CD4-positive, alpha-beta T cell treated with Interleukin-15 for 4 hours (primary cell): ENCODE results near the gene CAMK2A.

Source experiments
- DNase-seq: peaks from one replicate; pipeline ENCODE4 v3.0.0-alpha.2; 2020; ENCODE audit warnings: low spot score

The CAMK2A gene

DNA sequence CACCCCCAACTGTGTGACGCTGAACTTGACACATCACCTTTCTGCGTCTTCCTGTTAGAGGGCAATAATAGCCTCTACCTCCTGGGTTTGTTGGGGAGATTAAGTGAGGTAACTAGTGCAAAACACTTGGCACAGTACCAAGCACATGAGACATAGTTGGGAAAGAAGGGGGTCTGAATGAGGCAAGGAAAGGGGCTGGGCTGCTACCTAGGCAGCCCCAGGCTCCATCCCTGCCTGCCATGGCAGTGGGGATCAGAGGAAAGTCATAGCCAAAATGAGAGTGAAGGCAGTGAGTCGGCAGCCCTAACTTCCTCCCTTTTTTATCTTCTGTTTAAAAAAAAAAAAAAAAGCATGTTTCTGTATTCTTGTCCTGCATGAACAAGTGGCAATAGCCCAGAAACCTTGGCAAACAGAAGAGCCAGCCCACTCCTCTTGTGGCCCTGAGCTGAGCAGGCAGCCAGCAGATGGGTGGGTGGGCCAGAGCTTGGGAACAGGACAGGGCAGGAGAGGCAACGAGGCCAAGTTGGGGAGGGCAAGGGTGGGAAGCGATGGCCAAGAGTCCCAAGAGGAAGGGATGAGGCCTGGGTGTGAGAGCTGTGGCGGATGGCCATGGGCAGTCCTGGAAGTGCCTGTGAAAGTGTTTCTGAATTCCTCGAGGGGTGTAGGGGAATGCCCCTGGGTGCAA, 11.4 kb downstream of the CAMK2A start:
- no peak for DNase-seq

DNA sequence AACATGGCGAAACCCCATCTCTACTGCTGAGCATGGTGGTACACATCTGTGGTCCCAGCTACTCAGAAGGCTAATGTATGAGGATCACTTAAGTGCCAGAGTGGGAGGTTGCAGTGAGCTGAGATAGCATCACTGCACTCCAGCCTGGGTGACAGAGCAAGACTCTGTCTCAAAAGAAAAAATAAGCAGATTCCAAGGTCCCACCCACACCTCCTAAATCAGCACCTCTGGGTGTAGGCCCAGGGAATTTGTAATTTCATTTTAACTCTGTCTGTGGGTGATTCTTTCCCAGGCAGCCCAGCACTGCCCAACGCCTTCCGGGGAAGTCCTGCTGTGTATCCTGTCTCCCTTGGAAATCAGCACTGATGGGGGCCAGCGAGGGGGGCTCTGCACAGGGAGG, 12.5 kb downstream of the CAMK2A start:
- no peak for DNase-seq

DNA sequence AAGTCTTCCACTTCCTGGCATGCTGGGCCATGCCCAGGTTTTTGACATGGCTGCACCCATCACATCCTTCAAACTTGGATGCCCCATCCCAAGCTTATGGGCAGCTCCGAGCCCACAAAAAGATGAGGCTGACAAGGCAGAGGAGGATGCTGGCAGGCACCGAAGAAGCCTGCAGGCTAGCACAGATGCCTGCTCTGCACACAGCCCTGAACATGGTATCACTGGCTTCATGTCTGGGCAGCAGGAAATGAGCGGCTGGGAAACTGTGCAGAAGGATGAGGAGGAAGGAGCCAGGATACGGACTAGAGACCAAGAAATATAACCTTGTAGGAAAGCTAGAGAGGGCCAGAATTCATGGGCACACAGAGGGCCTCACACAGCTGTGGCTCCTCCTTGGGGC, 14.8 kb downstream of the CAMK2A start:
- no peak for DNase-seq

DNA sequence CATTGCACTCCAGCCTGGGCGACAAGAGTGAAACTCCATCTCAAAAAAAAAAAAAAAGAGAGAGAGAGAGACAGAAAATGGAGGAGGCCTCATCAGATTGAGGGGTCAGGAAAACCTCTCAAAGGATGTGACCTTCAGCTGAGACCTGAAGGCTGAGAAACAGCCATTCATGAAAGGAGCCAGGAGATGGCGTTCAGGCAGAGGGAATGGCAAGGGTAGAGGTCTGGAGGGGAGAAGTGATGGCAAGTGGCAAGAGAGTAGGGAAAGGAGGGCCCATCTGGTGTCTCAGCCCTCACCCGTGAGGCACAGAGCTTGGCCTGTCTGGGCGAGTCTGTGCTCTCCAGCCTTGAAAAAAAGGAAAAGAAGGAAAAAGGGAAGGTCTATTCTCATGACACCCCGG, 17.0 kb downstream of the CAMK2A start:
- DNase-seq, result no peak

DNA sequence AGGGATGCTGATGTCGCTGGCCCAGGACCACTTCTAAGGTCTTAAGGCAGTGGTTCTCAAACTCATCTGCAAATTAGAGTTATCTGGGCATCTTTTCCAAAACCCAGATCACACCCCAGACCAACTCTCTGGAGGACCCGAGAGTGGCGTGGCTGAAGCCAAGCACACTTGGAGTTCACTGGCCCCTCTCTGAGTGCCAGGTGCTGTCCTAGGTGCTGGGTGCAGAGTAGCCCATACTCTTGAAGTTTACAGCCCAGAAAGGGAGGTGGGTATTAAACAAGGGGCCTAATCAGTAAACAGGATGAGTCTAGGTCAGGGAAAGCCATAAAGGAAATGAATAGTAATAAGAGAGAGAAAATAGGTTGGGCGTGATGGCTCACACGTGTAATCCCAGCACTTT, 17.6 kb downstream of the CAMK2A start:
- DNase-seq, result no peak

DNA sequence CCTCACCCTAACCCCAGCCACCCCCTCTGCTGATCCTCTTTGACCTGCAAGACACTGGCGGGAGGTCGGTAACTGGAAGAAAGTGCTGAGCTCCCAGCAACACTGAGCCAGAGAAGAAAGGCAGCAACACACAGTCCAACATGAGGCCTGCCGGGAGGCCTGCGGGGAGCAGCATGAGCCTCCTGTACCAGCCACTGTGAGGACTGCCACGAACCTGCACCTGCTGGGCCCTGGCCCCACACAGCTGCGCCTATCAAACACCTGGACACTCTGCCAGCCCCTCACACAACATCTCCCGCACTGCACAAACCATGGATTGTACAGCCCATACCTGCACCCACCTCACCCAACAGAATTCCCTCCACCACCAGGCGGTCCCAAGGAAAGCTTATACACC, 18.3 kb downstream of the CAMK2A start:
- no peak for DNase-seq

DNA sequence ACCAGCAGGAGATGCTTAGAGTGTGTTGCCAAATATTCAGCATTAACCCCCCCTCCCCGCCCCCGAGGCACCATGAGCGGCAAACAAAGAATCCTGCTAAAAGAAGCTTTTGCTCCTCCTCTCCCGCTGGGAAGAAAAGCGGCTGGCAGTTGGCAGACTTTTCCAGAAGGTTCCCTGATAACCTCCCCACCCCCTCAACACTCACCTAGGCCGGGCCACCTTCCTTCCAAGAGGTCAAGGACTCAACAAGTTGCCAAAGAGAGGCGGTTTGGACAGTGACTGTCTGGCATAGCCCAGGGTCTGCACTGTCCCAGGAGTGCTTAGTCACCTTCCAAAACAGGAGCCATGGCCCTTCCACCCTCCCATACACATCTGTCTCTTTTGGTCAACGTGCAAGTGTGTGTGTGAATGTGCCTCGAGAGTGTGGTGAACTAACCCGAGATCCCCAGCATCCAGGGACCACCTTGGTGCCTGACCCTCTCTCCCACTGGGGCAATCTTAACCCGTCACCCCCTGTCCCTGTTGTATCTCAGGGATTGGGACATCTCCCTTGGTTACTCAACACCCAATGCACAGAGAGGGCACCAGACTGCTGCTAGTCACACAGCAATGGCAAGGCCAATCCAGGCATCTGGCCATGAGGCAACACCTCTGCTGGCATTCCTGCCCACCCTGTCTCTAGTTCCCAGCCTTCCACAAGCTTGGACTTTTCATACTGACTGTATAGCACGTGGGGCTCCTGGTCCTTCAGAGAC, 18.9 kb downstream of the CAMK2A start:
- no peak for DNase-seq

DNA sequence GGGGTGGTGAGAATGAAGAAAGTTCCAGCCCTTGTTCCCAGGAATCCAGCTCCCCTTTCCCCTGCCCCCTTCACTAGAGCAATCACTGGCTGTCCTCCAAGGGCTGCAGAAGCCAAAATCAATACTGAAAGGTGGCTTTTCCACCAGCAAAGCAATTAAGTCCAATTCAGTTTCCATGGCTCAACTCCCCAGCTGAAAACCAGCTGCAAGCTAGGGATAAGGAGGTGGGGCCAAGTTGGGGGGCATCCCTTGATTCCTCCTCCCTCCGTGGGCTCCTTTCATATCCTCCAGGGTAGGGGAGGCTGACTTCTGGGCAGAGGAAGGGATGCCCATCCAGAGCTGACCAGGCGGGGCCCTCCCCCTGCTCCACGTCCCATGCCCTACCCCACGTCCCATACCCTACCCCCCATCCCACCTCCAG, 22.7 kb downstream of the CAMK2A start:
- no peak for DNase-seq

DNA sequence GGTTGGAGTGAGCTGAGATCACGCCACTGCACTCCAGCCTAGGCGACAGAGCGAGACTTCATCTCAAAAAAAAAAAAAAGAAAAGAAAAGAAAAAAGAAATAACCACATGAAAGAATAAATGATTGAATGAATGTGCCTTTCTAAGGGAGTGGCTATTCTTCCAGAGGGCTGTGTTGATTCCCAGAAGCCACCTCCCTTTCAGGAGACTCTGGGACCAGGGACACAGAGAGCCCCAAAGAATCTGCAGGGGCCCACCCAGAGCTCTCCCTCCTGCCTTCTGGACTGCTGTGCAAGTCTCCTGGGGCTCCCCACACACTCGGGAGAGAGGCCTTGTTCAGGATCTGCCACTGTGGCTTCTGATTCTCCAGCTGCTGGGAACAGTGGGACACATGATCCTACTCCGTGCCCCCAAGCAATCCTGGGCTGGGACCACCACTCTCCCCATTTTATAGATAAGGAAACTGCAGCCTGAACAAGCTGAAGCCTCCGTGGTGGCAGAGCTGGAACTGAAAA, 23.6 kb downstream of the CAMK2A start:
- DNase-seq, result no peak

DNA sequence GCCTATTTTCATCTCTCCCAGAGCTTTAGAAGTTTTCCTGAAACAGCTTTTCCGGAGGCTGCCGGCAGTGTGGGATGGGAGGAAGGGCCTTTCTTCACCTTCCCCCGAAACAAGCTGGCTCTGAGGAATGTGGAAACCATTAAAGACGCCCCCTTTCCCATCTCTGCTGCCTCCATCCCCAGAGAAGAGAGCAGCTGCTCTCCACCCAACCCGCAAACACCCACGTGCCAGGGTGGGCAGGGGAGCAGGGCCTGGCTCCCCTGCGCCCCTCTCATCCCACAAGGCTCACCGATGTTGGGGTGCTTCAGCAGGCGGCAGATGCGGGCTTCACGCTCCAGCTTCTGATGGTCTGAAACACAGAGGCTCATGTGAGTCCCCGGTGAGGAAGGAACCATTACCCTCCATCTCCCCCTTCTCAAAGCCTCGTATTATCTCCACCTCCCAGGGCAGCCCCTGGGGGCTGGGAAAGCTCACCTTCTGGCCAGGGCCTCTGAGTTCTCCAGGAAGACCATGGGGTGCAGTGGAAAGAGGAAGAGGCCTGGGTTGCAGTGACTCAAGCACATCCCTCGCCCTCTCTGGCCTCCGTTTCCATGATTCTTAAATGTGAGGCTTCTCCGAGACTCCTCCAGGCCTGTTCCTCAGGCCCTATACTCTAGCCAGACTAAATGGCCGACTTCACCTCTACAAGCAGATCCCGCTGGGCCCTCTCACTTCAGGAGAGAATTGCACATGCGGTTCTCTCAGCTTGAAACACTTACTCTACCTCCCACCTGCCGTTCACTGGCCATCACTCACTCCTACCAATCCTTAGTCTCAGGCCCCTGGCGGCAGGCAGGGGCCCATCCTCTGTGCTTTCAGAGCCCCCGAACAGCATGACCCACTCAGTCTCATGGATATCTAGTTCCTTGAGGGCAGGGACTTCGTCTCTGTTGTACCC, 24.6 kb downstream of the CAMK2A start:
- DNase-seq, result no peak

DNA sequence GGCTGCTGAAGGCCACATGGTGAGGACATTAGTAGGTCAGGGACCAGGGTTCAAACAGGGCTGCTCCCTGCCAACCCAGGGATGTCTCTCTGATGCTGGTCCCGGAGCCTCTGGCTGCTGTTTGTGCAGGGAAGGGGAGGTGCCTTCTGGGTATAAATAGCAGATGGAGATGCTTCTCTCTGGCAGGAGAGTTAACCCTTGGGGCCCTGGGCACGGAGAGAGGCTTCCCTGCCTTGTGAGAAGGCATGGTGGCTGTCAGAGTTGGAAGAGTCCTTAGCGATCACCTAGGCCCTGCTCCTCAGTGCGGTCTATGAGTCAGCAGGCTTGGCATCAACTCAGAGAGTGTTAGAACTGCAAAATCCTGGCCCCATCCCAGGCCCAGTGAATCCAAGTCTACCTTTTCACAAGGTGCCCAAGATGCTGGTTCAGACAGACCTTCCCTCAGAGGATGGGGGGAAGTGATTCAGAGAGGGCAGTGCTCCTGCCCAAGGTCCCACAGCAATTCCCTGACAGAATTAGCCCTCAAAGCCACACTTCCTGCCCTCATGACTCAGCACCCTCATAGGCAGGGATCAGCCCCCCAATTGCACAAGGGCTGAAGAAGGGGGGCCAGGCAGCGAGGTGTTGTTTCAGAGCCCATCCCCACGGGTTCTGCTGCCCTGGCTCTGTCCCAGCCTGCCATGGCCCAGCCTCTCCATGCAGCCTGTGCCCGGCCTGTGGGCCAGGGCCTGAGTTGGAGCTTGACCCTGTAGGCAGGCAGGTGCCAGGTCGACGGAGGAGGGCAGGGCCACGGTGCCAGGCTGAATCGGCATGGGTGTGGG, 25.6 kb downstream of the CAMK2A start:
- no peak for DNase-seq

DNA sequence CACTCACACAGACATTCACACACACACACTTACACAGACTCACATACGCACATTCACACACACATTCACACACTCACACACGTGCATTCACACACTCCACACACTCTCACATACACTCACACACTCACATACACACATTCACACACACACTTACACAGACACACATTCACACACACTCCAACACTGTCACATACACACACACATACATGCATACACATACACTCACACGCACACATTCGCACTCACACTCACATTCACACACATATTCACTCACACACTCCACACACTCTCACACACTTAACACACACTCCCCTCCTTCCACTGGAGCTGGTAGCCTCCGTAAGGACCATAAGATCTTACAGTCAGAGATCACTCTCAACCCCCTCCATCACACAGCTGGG, 26.2 kb downstream of the CAMK2A start:
- DNase-seq, result no peak

DNA sequence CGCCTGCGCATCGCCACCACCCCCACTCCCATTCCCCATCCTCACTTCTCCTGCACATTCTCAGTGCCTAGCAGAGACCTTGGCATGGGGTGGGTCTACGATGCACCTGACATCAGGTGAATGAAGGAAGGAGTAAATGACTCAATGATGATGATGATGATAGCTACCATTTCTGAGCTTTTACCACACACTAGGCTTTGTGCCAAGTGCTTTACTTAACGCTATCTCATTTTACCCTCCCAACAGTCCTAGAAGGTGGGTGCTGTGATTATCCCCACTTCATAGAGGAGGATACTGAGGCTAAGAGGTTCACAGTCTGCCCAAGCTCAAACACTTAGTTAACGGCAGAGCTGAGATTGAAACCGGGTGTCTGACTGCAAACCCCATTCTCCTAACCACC, 27.1 kb downstream of the CAMK2A start:
- no peak for DNase-seq

DNA sequence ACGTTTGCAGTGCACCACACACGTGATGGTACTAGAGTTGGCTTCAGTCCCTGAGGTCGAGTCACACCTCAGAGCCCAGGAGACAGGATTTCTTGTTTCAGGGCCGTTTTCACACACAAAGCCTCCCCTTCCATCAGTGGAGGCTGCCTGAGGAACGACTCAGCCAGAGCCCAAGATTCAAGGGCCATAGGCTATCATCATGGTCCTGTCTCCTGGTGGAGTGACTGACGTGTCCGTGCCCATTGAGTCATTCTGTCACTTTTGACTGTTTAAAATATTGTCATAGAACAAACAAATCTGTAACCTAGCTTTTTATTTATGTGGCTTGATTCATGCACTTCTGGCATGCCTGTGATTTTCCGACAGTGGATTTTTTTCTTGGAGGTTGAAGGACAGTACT, 28.3 kb downstream of the CAMK2A start:
- no peak for DNase-seq

DNA sequence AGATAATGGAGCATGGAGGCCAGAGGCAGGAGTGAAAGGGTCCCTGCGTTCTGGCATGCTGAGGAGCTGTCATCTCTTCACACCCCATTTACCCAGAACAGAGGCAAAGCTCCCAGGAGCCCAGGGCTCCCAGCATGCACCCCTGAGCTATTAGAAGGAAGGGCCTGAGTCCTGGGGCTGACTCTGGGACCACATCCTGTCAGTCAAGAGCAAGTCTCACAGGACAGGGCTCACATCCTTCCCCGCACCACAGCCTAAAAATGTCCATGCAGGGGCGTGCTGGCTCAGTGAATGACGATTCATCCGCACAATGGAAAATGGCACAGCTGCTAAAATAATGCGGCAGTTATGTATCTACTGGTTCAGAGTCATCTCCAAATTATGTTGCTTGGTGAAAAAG, 31.4 kb downstream of the CAMK2A start:
- DNase-seq, result no peak

DNA sequence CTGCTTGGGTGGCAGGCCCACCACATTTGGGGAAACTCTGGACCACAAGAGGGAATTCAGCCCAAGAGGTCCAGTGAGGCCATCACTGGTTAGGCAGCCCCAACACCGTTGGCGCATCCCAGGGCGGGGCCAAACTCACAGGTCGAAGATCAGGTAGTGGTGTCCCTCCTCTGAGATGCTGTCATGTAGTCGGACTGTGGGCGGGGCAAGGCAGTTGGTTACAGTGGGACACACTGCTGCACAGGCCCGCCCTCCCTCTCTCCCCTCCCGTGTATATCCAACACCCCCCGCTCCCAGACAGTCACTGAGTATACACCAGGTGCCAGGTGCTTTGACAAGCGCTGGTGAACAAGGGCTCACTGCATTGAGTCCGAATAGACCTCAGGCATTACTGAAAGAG, 32.1 kb downstream of the CAMK2A start:
- DNase-seq, result no peak

DNA sequence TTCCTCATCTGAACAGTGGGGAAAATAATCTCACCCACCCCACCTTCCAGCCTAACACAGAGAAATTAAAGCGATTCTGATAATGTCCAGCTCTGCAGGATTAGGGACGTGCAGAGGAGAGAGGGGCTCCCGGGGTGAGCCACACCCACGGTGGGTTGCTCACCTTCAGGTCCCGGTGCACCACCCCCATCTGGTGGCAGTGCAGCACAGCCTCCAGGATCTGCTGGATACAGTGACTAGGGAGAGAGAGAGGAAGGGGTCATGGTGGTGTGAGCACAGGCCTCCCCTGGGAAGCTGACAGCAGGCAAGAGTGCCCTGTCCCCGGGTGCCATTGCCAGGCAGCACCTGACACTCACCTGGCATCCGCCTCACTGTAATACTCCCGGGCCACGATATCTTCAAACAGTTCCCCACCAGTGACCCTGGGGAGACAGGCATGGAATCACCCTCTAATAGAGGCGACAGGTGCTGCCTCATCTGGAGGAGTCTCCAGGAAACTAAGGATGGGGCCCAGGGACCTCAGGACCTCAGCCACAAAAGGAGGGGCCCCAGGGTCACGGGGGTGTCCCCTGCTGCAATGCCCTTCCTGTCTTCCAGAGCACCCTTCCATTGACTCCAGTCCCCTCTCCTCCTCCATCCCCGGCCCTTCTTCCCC, 33.0 kb downstream of the CAMK2A start:
- no peak for DNase-seq

DNA sequence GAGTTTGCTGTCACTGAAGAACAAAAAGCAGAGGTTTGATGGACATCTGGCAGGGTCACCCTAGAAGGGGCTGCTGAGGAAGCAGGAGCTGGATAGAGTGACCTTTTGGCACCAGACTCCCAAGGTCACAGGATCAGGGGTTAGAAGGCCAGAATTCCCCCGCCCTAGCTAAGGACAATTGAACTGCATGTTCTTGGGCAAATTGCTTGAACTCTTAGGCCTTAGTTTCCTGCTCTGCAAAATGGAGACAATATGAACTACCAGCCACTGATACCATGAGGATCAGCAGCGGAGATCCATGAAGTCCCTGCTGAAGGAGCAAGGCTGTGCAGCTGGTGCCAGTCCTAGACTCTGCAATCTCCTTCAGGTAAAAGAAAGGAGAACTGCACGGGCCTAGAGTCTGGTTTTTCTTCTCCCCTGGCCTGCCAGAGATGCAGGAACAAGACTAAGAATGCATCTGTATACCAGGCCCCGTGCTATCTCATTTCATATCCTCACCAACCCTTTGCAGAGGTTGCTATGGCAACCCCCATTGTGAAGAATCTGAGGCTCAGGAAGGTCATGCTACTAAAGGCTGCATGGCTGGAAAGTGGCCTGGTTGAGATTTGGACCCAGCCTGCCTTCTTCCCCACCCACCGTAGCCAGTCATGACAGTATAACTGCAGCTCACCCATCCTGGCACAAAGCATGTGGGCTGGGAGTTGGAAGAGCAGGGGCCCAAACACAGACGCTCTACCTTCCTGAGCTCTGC, 33.7 kb downstream of the CAMK2A start:
- DNase-seq, result no peak

DNA sequence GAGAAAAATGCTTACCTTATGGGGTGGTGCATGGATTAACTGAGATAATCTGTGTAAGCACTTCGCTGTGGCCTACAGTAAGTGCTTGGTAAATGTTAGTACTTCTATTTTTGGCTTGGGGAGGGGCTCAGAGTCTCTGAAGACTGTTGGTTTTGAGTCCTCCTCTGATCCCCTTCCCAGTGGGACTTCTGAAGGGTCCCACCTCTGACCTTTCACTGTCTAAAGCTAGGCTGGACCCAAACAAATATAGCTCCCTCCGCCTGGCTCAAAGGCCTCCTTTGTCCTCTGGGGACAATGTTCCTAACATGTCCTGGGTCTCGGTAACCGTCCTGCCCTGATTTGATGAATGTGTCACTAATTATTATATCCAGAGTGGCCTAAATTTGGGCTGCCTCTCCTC, 34.8 kb downstream of the CAMK2A start:
- DNase-seq, result no peak

DNA sequence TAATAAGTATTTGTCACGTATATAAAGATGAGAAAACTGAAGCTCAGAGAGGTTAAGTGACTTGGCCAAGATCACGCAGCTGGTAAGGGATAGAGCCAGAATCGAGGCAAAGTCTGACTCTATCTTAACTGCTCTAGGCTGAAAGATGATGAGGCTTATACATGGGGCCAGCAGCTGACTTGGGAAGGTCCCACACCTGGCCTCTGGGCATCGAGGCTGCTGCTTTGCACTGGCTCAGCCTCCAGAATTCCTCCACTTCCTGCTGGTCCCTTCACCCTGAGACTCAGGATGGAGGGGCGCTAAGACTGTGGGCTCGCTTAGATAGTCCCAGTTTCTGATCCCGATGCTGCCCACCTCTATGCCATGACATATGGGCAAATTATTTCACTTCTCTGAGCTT, 35.2 kb downstream of the CAMK2A start:
- no peak for DNase-seq
